Lung (tissue), 12 donors: ENCODE results near the gene TRAP1. TPM values are rescaled to one million over a fixed set of nuclear protein-coding genes. Genes with fewer than 3 reads are reported as not detected.

Experiments used
- ATAC-seq: fragments of 200-7000 bp; cut with Tn5 transposase; one replicate; pipeline ENCODE4 v1.9.1; 2020; ENCODE audit warnings: moderate number of reproducible peaks; ENCODE audit not compliant: insufficient read depth, low FRiP score
- DNase-seq, 3 donors: peaks; one replicate each; pipeline ENCODE4 v3.0.0-alpha.2; 2013 to 2017
- H3K27ac ChIP-seq, 2 donors: one replicate each; pipeline ENCODE4 v1.5.1; 2013; ENCODE audit warnings: mild to moderate bottlenecking in 2 of 2, moderate library complexity in 2 of 2, control low read depth in 1 of 2, inconsistent platforms in 1 of 2, low read depth in 1 of 2, low read length in 1 of 2
- H3K27me3 ChIP-seq, 3 donors: one replicate each; pipeline ENCODE4 v1.5.1; 2013; ENCODE audit warnings: low read length in 2 of 3; ENCODE audit not compliant: control insufficient read depth in 3 of 3, insufficient read depth in 3 of 3
- H3K36me3 ChIP-seq, 4 donors: one replicate each; pipeline ENCODE4 v1.5.1; 2013; ENCODE audit warnings: low read length in 4 of 4, mild to moderate bottlenecking in 1 of 4, moderate library complexity in 1 of 4; ENCODE audit not compliant: control insufficient read depth in 4 of 4, insufficient read depth in 4 of 4
- H3K4me1 ChIP-seq, 5 donors: one replicate each; pipeline ENCODE4 v1.5.1; 2013; ENCODE audit warnings: low read length in 5 of 5, mild to moderate bottlenecking in 2 of 5, moderate library complexity in 1 of 5; ENCODE audit not compliant: control insufficient read depth in 5 of 5, insufficient read depth in 5 of 5
- H3K4me3 ChIP-seq: one replicate; pipeline ENCODE4 v1.5.1; 2013; ENCODE audit warnings: mild to moderate bottlenecking, control low read depth, moderate library complexity
- H3K9ac ChIP-seq, 2 donors: one replicate each; pipeline ENCODE4 v1.5.1; 2013; ENCODE audit warnings: low read length in 2 of 2, control low read depth in 1 of 2; ENCODE audit not compliant: insufficient read depth in 1 of 2
- H3K9me3 ChIP-seq, 4 donors: one replicate each; pipeline ENCODE4 v1.5.1; 2013; ENCODE audit warnings: low read length in 3 of 4, mild to moderate bottlenecking in 1 of 4, moderate library complexity in 1 of 4; ENCODE audit not compliant: control insufficient read depth in 4 of 4, insufficient read depth in 3 of 4
- WGBS, 2 donors: extraction: QIAGEN DNeasy Blood & Tissue Kit; methylation state at CpG; one replicate each; pipeline ENCODE4 v1.1.7; 2013; 5-methylcytosine and 5-hydroxymethylcytosine counted together
- polyA plus RNA-seq, 2 donors: library from polyadenylated mRNA; stranded (reverse); fragments of 200-250 nt; gene quantifications; one replicate each; pipeline ENCODE4 v1.2.1, GENCODE V29; 2013
- total RNA-seq, 2 donors: library from RNA; depleted of rRNA in 1 of 2; stranded (reverse); fragments of >200 nt in 1 of 2; gene quantifications; one replicate each; pipeline ENCODE4 v1.2.1, GENCODE V29; 2014 to 2021
- TF ChIP-seq, protein P1 (sequence below): IDR thresholded peaks from 2 replicates; pipeline ENCODE4 v1.5.1; 2012; ENCODE audit warnings: mild to moderate bottlenecking; ENCODE audit errors: control extremely low read depth, extremely low read depth
- donor health status: control.
- donor health status: control.
- donor health status: Bipolar disorder and iron deficiency.
- donor health status: healthy.
- donor health status: DM: yes; HTN: yes; CAD: no.

TRAP1 gene
- total and polyA plus RNA-seq, 4 donors: 44.8 to 94.3 (median 58.8) TPM

DNA sequence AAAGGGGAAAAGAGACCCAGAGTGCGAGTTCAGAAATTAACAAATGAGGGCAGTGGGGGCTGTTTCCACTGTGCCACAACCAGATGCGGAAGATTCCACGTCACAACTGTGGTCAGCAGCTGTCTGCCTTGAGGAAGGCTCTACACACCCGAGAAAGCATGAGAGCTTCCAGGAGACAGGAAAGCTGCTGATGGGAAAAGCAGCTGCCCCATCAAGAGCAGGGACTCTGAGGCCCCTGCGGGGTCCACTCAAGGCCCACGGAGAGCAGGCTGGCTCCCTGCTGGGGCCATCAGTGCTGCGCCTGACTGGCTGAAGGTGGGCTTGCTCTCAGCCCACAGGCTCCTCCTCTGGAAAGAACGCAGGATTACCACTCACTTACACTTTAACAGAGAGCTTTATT lies 14.8 kb upstream of the TRAP1 start:
- H3K4me1 ChIP-seq: no peaks in the 10 kb centered on the region
- DNase-seq (no peak), ATAC-seq (no peak)
- no peaks in the 10 kb centered on the region for H3K27me3 ChIP-seq
- H3K9me3 ChIP-seq: no peaks in the 10 kb centered on the region
- 91 to 93% methylated on average over 8 of the region's 8 CpGs for WGBS, 2 donors
- TF ChIP-seq, protein P1, sequence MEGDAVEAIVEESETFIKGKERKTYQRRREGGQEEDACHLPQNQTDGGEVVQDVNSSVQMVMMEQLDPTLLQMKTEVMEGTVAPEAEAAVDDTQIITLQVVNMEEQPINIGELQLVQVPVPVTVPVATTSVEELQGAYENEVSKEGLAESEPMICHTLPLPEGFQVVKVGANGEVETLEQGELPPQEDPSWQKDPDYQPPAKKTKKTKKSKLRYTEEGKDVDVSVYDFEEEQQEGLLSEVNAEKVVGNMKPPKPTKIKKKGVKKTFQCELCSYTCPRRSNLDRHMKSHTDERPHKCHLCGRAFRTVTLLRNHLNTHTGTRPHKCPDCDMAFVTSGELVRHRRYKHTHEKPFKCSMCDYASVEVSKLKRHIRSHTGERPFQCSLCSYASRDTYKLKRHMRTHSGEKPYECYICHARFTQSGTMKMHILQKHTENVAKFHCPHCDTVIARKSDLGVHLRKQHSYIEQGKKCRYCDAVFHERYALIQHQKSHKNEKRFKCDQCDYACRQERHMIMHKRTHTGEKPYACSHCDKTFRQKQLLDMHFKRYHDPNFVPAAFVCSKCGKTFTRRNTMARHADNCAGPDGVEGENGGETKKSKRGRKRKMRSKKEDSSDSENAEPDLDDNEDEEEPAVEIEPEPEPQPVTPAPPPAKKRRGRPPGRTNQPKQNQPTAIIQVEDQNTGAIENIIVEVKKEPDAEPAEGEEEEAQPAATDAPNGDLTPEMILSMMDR: no peak
- H3K27ac ChIP-seq: no peak overlapping the region
- no peak overlapping the region for H3K4me3 ChIP-seq
- peaks cover 23 to 83% (median 52%) of the 10 kb centered on the region in 4 donors for H3K36me3 ChIP-seq
- no peak overlapping the region for H3K9ac ChIP-seq

DNA sequence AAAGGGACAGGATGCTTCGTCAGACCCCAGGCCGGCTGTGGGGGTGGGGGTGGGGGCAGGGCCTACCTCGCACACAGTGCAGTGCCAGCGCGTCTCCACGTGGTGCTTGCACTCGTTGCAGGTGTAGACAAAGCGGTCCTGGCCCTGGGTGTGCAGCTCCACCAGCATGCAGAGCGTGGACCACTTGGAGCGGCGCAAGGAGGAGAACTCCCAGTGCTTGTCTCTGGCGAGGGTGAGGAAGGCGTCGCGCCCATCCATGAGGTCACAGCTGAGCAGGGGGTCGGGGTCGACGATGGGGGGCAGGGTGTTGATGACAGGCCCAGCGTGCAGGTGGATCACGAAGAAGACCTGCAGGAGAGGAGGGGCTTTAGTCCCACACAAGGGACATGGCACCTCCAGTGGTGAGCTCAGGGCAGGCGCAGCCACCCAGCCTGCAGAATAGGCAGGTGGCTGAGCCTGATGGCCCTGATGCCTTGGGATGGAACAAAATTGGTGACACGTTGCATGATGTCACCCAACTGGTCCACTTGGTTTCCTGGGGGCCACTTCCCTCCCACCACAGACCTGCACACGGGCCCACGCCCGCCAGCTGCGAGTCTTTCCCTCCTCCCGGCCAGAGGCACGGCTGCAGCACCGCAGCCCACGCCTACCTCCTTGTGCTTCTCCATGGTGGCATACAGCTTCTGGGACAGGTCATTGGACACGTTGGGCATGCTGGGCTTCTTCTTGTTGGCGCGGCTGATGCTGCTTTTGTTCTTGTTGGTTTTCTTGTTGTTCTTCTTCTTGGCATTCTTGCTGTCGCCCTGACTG lies 14.0 kb upstream of the TRAP1 start:
- 93 to 95% methylated on average over 34 of the region's 34 CpGs for WGBS, 2 donors
- TF ChIP-seq, protein P1: no peak
- H3K27ac ChIP-seq: no peak overlapping the region
- DNase-seq: no peak
- H3K4me3 ChIP-seq: no peak overlapping the region
- no peaks in the 10 kb centered on the region for H3K9me3 ChIP-seq
- ATAC-seq: no peak
- peaks cover 20 to 76% (median 44%) of the 10 kb centered on the region in 4 donors for H3K36me3 ChIP-seq
- H3K9ac ChIP-seq: no peak overlapping the region
- H3K27me3 ChIP-seq: no peaks in the 10 kb centered on the region
- H3K4me1 ChIP-seq: no peaks in the 10 kb centered on the region

DNA sequence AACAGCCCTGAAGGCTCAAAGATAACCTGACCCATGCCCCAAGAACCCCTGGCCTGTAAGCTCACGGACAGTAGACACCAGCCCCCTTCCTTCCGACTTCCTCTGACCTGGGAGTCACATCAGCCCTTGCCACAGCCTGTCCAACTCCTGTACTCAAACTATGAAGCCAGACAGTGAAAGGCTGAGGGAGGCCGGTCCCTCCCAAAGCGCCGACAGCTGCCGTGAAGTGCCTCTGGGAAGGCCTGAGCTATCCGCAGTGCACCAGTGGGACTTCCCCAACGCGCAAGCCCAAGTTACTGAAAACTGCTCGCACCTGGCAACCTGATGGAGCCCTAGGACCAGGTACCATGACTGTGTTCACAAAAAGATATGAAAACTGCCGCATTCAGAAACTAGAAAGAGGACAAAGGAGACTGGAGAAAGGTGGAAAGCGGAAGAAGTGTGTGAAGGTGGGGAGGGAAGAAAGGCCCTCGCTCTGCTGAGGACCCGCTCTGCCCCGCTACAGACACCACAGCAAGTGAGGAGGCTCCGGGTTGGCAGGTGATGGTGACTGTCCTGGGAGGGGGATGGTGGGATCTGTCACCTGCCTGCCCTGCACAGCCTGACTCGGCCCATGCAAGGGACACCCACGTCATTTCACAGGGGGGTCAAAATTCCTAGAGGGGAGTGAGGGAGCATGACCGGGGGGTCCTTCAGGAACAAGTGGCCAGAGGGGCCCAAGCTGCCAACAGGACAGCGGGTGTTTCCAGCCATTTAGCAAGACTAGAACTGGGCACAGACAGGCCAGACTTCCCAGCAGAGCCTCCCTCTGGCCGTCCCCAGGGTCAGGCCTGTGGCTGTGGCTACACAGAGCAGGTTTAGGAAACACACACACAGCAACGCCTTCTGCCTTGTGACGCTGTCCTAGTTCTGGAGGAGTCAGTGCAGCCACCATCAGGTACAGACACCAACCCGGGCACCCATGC lies 13.1 kb upstream of the TRAP1 start:
- DNase-seq: no peak
- 93 to 96% methylated on average over 24 of the region's 24 CpGs for WGBS, 2 donors
- Histone ChIP-seq H3K9me3 (no peaks in the 10 kb centered on the region), H3K4me1 (no peaks in the 10 kb centered on the region), H3K27ac (no peak overlapping the region), H3K9ac (no peak overlapping the region), H3K27me3 (no peaks in the 10 kb centered on the region), H3K36me3 (peaks cover 17 to 72% (median 36%) of the 10 kb centered on the region in 4 donors), H3K4me3 (no peak overlapping the region)
- ATAC-seq: no peak
- TF ChIP-seq, protein P1: no peak
